GM12892 (cell line): ENCODE measurements around the gene DLX5.

Source experiments
- POLR2A ChIP-seq: IDR thresholded peaks from 2 replicates; pipeline ENCODE4 v1.6.1; 2011; ENCODE audit warnings: low read depth, low read length, control low read depth
- TAF1 ChIP-seq: IDR thresholded peaks from 2 replicates; pipeline ENCODE4 v1.6.1; 2011; ENCODE audit warnings: low read depth, mild to moderate bottlenecking, control low read depth, low read length, borderline replicate concordance

DNA sequence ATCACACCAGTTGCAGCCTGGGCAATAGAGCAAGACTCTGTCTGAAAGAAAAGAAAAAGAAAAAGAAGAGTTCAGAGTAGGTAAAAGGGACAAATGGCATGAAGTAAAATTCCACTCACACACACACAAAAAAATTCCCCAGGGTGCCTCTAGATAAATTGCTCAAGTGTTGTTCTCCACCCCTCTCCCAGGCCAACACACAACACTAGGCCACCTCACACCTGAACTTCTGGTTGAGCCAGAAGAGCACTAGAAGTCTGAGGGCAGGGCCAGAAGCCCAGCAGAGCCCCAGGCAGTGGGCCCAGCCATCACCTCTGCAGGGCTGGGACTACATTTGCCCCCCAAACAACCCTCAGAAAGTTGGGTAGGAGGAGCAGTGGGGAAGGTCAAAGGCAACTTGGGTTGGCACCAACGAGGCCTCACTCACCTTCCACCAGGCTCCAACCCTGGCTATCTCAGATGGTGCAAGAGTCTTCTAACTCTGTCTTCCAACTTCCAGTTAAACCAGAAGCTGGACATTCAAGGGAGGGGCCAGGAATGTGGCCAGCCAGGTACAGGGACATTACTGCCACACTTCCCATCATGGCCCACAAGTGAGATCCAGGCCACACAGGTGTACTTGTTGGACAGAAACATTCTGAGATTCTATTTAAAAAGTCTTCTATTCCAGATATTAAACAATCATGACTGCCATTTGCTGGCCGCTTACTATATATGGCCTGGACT lies 44.9 kb downstream of the DLX5 start:
- TF ChIP-seq POLR2A (no peak), TAF1 (no peak)
